Left ventricle myocardium inferior (tissue), 1 donor: ENCODE results near the gene IKZF1. TPM values are rescaled to one million over a fixed set of nuclear protein-coding genes. Genes with fewer than 3 reads are reported as not detected.

Experiments used
- DNase-seq: peaks from one replicate; pipeline ENCODE4 v3.0.0-alpha.2; 2020
- H3K27ac ChIP-seq: fragments of 200-600 bp; replicated peaks from 2 replicates; pipeline ENCODE4 v1.8.0; 2021
- H3K27me3 ChIP-seq: fragments of 200-600 bp; 2 replicates; pipeline ENCODE4 v1.8.0; 2021; ENCODE audit warnings: low read depth
- H3K36me3 ChIP-seq: fragments of 200-600 bp; 2 replicates; pipeline ENCODE4 v1.8.0; 2021
- H3K4me1 ChIP-seq: fragments of 200-600 bp; 2 replicates; pipeline ENCODE4 v1.8.0; 2021
- H3K4me3 ChIP-seq: fragments of 200-600 bp; 2 replicates; pipeline ENCODE4 v1.8.0; 2021; ENCODE audit warnings: mild to moderate bottlenecking, moderate library complexity
- H3K9me3 ChIP-seq: fragments of 200-600 bp; replicated peaks from 2 replicates; pipeline ENCODE4 v1.8.0; 2021
- CTCF ChIP-seq: fragments of 200-600 bp; IDR thresholded peaks from 2 replicates; pipeline ENCODE4 v1.8.0; 2021; ENCODE audit warnings: antibody characterized with exemption, mild to moderate bottlenecking, borderline replicate concordance
- intact Hi-C: fragments of 100-400 bp; cut with micrococcal nuclease; formaldehyde crosslinking; loops from one replicate; pipeline ENCODE4 v1.11.0; 2022
- total RNA-seq: library from RNA; stranded (reverse); fragmentation: NEBNext Ultra II Directional; extraction: Animal tissue kit (Norgen Biotek cat#: 25700); gene quantifications from one replicate; pipeline ENCODE4 v1.2.1, GENCODE V29; 2021
- donor health status: DM: no; HTN: yes; CAD: no; lungs with severe emphysema.

Gene IKZF1
- total RNA-seq, 1 donor from 2014 or later, result 2.1 TPM

- no peak overlapping the region for H3K27ac ChIP-seq
- no peak overlapping the region for H3K4me3 ChIP-seq
- H3K27me3 ChIP-seq, result peaks cover 88% of the 10 kb centered on the region
- TF ChIP-seq CTCF, result no peak
- no peak for DNase-seq
- no peaks in the 10 kb centered on the region for H3K4me1 ChIP-seq
- no peaks in the 10 kb centered on the region for H3K36me3 ChIP-seq
- intact Hi-C loops, result no loop called here
- H3K9me3 ChIP-seq, result no peaks in the 10 kb centered on the region
These were observed 12.7 kb downstream of the IKZF1 start for GRCh38 chr7:50317221-50317678.

- no peaks in the 10 kb centered on the region for H3K9me3 ChIP-seq
- no peaks in the 10 kb centered on the region for H3K4me1 ChIP-seq
- H3K36me3 ChIP-seq, result no peaks in the 10 kb centered on the region
- TF ChIP-seq CTCF, result no peak
- H3K27ac ChIP-seq, result no peak overlapping the region
- H3K27me3 ChIP-seq, result peaks cover 86% of the 10 kb centered on the region
- DNase-seq, result no peak
- H3K4me3 ChIP-seq, result no peak overlapping the region
- intact Hi-C loops, result no loop called here
These were observed 13.5 kb downstream of the IKZF1 start for GRCh38 chr7:50317697-50318669.

GRCh38 chr7:50321487-50322067 lies 17.1 kb downstream of the IKZF1 start:
- no peak for TF ChIP-seq CTCF
- Histone ChIP-seq H3K36me3 (no peaks in the 10 kb centered on the region), H3K4me3 (no peak overlapping the region), H3K9me3 (no peaks in the 10 kb centered on the region), H3K4me1 (no peaks in the 10 kb centered on the region), H3K27ac (no peak overlapping the region), H3K27me3 (peaks cover 86% of the 10 kb centered on the region)
- intact Hi-C loops, result no loop called here
- DNase-seq, result no peak

GRCh38 chr7:50324113-50324512 lies 19.6 kb downstream of the IKZF1 start:
- no peak for TF ChIP-seq CTCF
- no peak overlapping the region for H3K4me3 ChIP-seq
- no peaks in the 10 kb centered on the region for H3K36me3 ChIP-seq
- no peak overlapping the region for H3K27ac ChIP-seq
- no peak for DNase-seq
- H3K27me3 ChIP-seq, result peaks cover 88% of the 10 kb centered on the region
- H3K9me3 ChIP-seq, result no peaks in the 10 kb centered on the region
- intact Hi-C loops, result no loop called here
- H3K4me1 ChIP-seq, result no peaks in the 10 kb centered on the region

- Histone ChIP-seq H3K4me1 (no peaks in the 10 kb centered on the region), H3K36me3 (no peaks in the 10 kb centered on the region), H3K27ac (no peak overlapping the region), H3K27me3 (peaks cover 94% of the 10 kb centered on the region), H3K9me3 (no peaks in the 10 kb centered on the region), H3K4me3 (no peak overlapping the region)
- intact Hi-C loops, result no loop called here
- TF ChIP-seq CTCF, result no peak
- DNase-seq, result no peak
These were observed 22.9 kb downstream of the IKZF1 start for GRCh38 chr7:50327443-50327842.
